ENCODE measurements around the gene MMAB.

Gene MMAB

DNA sequence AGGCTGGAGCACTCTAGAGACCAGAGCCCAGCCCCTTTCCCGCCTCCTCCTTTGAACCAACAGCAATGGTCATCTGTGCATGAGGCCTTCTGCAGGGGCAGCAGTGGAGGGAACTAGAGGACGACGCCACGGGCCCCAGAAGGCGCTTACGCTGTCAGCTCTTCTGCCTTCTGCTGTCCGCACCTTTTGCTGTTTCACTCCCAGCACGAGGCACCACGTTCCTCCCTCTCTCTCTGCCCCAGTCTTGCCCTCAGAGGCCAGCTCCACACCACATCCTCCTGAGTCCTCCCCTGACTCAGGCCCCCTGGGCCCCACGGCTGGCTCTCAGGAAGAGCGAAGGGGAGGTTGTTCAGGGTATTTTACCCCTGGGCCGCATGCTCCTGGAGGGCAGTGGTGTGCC, 15.5 kb downstream of the MMAB start:
- DNase-seq = no peak

GRCh38 chr12:109557200-109557599, 16.1 kb downstream of the MMAB start:
- DNase-seq = no peak

DNA sequence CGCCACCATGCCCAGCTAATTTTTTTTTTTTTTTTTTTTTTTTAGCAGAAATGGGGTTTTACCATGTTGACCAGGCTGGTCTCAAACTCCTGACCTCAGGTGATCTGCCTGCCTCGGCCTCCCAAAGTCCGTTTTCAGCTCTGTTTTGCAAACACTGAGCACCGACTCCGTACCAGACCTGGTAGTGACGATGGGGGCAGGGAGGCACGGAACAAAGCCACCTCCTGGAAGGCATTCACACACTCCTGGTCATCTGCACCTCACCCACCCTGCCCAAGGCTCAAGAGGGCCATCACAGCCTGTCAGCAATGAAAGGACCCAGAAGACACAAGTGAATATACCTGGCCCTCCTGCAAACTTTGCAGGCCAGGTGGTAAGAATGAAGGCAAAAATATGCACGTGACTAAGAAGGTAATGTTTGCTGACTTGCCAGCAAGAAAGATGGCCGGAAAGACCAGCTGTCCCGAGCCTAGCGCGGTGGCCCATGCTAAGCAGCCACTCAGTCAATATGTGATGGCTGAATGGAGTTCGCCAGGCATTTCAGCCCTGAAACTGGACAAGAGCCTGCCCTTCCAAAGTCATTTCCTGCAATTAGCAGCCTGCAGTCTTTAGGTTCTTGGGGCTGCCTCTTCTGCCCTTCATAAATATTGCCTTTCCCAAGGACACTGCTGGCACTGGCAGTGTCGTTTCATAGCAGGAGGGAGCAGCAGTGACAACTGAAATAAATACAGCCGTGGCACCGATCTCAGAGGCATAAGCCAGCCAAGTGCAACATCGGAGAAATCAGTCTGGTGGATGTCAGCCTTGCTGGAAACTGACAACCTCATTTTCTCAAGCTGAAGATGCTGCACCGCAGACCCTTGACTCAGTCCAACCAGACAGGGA, 17.6 kb downstream of the MMAB start:
- DNase-seq = no peak

DNA sequence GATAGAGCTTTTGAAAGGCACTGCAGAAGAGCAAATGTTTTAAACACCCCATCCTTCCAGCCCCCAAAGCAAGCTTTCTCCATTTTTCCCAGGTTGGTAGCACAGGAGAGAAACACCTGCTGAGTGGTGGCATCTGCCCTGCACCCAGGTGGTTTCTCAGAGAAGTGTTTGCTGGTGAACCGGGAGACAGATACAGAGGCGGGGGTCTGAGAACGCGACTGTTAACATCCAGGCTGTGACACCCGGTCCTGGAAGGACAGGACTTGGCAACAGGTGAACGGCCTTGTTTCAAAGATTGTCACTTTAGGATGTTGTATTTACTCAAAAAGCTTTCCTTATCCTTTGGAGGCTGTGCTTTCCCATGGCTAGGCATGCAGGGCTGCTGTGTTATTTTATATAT, 18.5 kb downstream of the MMAB start:
- no peak for DNase-seq

- DNase-seq = no peak
Measured at GRCh38 chr12:109553906-109554500, 19.3 kb downstream of the MMAB start.

DNA sequence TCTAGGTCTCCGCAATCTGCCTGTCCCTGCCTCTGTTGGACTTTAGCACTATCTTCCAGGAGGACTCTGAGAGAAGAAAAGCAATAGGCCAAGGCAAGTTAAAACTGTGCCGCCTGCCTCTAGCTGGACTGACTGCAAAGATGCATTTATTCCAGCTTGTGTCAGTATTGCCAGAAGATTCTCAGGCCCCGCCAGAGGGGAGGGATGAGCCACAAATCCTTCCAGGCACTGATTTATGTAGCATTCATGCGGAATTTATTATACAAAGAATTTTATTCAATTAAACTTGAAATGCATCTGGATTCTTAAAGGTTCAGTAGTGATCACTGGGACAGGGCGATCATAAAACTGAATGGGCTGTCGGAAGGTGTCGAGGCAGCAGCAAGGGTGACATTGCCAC, 19.8 kb downstream of the MMAB start:
- DNase-seq = no peak

- DNase-seq = no peak
Measured at GRCh38 chr12:109552971-109553370, 20.3 kb downstream of the MMAB start.

DNA sequence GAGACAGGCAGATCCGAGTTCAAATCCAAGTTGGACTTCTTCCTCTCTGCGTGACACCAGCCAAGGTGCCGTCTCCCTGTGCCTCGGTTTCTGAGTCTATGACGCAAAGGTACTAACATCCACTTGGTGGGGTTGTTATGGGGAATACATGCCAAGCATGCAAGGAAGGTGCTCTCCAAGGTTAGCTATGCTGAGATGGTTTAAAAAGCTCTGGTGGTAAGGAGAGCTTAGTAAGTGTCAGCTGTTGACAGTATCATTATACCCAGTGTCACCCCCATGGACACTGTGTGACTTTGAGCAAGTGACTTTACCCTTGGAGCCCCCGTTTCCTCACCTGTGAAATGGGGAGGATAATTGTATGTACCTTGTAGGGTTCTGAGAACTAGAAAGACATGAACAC, 22.2 kb downstream of the MMAB start:
- DNase-seq = no peak

- no peak for DNase-seq
Measured at GRCh38 chr12:109550281-109550680, 23.0 kb downstream of the MMAB start.

DNA sequence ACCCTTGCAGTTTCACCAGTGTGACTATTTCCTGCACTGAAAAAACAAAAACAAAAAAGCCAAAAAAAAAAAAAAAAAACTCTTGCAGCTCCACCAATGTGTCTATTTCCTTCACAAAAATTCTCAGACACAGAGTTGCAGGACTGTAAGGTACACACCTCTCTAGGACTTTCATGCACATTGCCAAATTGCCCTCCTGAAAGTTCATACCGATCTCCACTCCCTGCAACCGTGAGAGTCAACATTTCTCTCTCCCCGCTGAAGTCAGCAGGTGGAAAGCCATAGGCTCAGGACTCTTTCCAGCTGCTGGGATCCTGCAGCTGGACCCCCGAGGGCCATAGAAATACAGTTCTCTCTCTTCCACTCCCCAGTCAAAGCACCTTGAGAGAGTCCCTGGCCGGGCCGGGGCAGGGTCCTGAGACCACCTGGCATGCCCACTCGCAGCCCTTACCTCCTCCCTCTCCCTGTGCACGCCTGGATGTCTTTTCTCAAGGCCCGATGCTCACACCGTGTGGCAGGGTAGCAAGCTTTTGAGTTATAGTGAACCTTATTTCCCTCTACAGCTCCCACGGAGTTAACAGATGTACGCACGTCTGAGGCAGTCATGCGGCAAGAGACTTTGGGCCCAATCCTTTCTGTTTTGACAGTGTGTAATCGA, 23.6 kb downstream of the MMAB start:
- no peak for DNase-seq

GRCh38 chr12:109548258-109548657, 25.0 kb downstream of the MMAB start:
- no peak for DNase-seq

DNA sequence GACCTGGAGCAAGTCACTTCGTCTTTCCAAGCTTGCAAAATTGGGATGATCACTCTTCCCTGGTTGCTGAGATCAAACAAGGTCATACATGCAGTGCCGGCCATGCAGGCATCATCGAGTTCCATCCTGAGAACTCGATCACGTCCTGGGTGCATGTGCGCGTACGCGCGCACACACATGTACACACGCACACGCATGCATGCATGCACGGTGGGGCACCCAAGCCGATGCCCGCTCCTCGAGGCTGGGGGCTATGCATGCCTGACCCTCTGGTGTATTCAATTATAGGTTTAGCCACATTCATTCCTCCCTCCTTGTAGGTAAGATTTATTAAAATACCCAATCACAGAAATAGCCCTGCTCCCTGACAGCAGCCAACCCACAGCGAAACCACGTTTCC, 26.0 kb downstream of the MMAB start:
- DNase-seq = no peak

GRCh38 chr12:109545826-109546225, 27.5 kb downstream of the MMAB start:
- no peak for DNase-seq

DNA sequence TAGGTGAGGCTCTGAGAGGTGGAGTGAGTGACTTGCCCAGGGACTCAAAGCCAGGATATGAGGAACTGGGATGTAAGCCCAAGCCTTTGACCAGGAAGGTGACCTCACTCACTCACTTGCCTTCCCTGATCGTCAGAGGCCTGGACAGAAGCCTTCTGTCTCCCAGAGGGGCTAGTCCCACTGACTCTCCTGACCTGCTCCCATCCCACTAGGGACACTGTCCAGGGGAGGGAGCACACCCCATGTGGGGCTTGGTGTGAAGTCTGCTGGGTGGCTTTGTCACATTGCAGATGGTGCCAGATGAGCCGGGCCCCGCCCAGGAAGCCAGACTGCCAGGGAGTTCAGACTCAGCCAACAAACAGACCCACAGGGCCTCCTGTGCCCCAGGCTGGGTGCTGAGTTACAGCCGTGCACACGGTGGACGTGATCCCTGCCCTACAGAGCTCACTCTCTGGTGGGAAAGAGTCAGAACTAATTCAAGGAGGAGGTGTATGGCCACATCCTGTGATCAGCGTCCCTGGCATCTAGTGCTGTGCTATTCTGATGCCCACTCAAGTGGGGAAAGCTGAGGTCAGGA, 28.3 kb downstream of the MMAB start:
- DNase-seq = peak; percentile 19 to 28

GRCh38 chr12:109542876-109543275, 30.4 kb downstream of the MMAB start:
- DNase-seq = no peak

DNA sequence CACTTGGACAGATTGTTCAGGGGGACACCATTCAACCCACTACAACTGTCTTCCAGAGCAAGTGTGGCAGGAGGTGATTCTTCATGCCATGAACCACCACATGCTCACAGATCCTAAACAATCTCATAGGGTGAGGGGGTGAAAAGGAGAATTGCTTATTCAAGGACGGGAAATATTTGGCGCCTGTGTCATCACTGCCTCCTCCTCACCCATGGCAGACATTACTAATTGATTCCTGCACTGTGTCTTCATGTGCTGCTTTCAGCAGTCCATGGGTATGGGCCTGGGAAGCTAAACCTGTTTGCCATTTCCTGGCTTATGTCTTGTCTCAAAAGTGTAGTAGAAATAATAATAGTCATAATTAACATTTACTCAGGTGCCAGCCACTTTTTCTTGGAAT, 31.3 kb downstream of the MMAB start:
- DNase-seq = no peak

DNA sequence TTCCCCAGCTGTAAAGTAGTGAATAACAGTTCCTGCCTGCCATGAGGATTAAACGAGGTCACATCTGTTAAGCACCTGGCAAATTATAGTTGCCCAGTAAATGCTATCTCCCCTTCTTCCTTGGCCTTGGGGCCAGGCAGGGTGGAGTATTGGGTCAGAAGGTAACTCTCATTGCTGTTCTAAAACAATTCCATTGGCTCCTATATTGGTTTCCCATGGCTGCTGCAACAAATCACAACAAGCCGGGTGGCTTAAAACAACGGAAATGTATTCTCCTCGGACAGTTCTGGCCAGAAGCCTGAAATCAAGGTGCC, 31.9 kb downstream of the MMAB start:
- no peak for DNase-seq

DNA sequence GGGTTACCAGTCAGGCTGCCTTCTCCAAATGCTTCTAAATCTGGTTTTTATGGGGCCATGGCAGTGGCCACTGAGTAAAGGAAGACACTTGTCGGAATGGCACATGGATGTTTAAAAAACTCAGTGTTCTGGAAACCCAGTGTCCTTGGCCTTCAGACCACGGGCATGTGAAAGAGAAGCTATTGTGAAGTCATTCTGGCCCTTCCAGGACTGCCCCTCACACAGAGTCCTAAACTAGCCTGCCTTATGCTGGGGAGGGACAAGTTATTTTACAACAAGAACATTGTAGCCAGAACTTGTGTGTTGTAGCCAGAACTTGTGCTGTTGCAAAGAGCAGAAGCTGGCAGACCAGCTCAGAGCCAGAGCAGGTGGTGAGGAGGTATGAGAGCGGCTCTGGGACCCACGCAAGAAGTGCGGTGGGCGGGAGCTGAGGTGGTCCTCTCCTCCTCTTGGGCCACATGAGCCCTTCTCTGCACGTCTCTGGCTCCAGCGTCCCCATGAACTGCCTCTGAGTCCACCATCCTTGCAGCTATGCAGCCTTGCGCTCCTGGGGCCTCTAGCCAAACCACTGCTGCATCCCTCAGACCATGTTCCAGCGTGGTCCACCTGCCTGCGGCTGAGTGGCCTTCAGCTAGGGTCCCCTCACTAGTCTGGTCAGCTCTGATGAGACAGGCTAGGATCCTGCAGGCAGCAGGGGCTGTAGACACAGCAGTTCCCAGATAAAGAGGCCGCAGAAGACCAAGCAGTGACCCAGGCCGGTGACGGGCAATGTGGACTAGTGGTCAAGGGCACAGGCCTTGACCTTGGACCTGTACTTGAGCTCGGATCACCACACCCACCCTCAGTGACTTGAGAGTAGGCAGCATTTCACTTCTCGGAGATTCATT, 32.5 kb downstream of the MMAB start:
- DNase-seq = no peak

DNA sequence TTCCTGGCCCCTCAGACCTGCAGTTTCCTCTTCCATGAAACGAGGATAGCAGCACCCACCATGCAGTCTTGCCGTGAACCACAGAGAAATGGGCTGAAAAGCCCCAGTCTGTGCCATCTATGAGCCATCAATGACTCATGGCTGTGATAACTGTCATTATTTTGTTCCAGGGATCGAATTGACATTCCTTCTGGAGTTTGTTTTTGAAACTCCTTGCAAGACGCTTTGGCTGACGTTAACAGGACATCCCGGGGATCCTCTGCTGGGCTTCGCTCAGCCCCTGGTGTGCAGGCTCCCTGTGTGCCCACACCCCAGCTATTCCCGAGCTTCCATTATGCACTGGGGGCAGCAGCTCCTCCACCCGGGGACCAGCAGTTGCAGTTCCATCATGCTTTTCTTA, 33.8 kb downstream of the MMAB start:
- DNase-seq = no peak

GRCh38 chr12:109538191-109538863, 35.0 kb downstream of the MMAB start:
- no peak for DNase-seq

- DNase-seq = no peak
Measured at GRCh38 chr12:109537136-109537535, 36.2 kb downstream of the MMAB start.

GRCh38 chr12:109535863-109536250, 37.4 kb downstream of the MMAB start:
- no peak for DNase-seq

All from CD4-positive, alpha-beta T cell treated with Interleukin-1 beta for 1 hour (primary cell).